Measurements from ENCODE around the gene FAM221A.

- TF ChIP-seq CTCF (IDR thresholded peaks at IDR 0.05) (no peak), POLR2A (IDR thresholded peaks at IDR 0.05) (no peak)
Measured at GRCh38 chr7:23709081-23709750, 29.2 kb downstream of the FAM221A start.

All from ovary (tissue), 3 donors.